AG08396 (cell line): ENCODE results near the gene CDV3.
A peak's percentile ranks its signal among the peaks of the same experiment; 100 is the strongest.

Source experiments
- DNase-seq: peaks from one replicate; pipeline ENCODE4 v3.0.0; 2012; ENCODE audit warnings: low spot score, mixed read lengths

CDV3 gene

DNA sequence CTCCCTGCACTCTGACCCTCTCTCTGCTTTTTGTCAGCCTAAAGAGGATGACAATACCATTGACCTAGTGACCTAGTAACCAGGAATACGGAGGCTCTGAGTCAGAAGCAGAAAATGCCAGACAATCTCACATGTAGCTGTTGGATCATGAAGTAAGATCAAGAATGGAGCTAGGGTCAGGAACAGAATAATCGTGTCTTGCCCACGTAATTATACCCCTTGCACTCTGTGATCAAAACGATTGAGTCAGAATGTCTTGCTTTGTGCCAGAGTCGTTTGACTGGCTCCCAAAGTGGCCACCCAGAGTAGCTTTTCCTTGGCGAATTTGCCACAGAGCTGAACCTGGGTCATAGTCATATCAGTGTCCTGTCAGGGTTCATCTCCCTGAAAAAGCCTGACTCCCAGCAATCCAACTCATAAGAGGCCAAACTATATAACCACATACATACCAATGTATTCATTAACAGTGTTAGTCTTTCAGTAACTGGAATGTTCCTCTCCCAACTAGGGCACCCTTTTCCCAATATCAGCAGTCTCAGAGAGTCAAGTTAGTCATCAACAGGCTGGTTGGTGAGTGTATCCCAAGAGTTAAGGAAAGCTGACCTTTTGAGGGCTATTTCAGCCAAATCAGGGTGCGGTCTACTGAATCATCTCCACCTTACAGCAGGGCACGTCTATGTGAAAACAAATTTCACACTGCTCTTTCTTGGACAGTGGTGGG is 5.0 kb upstream of the CDV3 start:
- DNase-seq: peak; percentile 51

DNA sequence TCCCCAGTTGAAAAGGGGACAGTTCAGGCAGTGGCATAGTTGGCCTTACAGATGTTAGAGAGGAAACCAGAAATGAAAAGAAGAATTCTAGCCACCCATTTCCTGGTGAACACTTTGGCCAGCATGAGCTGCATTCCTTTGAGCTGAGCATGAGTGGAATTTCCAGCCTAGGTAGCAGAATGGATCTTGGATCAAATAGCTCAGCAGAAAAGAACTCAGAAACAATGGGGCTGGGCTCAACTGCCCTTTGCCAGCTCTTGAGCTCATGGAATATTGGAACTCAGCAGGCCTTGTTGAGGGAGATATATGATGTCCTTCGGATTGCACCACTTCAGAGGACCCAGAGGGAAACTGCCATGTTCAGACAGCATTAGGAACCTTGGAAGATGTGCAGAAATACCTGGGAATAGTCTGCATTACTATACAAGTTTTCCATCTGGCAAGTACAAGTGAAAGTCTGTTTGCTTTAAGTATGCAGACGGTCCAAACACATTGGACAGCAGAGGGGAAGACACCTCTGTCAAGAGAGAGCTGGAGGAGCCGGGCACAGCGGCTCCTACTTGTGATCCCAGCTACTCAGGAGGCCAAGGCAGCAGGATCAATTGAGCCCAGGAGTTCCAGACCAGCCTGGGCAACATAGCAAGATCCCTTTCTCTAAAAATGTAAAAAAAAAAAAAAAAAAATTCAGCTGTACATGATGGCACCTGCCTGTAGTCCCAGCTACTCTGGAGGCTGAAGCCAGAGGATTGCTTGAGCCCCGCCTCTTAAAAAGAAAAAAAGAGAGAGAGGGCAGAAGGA is 3.1 kb upstream of the CDV3 start:
- peak; percentile 53 for DNase-seq

DNA sequence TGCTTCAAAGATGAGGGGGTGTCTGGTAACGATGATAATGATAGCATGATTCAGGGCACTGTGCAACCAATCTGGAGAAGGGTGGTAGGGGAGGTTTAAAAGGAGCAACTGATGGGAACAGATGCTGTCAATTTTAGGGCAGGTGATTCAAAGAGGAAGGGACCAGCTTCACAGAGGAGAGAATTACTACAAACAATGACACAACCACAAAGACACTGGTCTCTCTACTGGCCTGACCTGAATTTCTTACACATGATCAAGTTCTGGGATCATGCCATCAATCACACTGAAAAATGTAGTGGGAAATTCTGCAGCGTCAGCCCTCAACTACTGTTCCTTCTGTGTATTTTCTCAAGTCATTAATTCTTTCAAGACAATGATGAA is 2.6 kb upstream of the CDV3 start:
- DNase-seq: no peak

DNA sequence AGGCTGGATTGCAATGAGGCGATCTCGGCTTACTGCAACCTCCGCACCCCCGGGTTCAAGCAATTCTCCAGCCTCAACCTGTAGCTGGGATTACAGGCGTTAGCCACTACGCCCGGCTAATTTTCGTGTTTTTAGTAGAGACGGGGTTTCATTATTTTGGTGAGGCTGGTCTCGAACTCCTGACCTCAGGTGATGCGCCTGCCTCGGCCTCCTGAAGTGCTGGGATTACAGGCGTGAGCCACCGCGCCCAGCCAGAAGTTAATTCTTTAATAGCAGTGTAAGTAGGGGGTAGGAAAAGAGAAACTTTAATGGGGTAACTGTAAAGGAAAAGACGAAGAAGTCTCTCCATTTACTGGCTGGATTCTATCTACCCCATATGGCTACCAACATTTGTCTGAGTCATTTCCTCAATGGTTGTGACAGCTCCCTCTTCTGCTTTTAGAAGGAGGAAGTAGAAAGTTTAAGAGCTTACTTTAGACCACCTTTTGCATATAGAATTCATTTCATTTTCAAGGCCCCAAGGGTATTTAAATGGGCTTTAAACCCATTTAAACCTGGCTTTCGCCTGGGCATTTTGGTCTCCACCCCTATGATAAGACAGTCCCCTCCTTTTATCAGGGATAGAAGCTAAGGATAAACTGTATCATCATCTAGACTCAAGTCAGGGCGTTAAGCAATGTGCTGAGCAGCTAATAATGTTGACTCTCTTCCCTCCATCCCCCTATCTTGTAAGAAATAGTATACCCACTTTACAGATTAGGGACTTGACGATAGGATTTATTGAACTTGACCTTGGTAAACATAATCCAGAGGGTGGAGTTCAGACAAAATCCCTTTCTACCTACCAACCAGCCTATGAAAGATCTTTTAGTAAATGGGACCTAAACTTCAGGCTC is 1.1 kb upstream of the CDV3 start:
- no peak for DNase-seq

DNA sequence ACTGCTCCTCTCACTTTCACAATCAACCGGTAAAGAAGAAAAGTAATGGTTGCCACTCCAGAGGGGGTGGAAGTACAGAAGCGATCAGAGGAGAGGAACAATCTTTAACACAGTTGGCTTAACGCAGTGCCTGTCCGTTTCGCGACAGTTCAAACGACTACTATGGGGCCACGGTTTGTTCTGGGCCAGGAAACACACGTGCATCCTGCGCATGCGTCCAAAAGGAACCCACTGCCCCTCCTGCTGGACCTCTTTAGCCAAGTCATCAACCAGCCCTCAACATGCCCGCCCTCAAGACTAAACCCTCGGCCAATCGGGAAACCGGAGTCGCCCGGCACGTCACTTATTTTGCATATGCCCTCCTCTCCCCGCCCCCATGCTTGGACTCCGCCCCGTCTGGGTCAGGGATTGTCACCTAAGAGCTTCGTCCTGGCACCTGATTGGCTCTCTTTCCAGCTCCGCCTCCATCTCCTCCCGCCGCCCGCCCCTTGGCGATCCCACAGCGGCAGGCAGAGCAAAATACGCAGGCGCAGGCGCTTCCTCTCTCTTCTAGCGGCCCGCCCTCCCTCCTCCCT is 345 bp upstream of the CDV3 start:
- peak; percentile 93 for DNase-seq

DNA sequence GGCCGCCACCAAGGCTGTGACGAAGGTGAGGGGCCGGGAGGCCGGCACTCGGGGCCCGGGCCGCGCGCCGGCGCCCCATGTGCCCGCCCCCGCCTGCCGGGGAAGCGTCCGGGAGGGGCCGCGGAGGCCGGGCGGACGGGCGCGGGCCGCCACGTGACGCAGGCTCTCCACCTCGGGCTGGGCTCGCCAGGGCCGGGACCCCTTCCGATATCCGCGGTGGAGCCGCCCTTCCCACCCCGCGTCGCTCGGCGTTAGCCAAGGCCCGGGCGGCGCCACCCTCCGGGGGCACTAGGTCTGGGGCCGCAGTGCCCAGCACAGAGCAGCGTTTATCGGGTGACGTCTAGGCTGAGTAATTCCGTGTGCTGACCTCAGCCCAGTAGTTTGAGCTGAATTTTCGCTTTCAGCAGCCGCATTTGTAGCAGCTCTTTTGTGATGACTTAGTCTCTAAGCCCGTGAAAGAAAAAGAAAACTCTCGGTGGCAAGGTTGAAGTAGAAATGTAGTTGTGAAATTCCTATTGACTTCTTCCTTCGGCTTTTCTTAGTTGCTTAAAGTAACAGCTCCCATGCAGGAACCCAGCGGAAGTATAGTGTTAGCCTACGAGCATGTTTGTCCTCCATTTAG is 885 bp downstream of the CDV3 start:
- DNase-seq: peak; percentile 64

DNA sequence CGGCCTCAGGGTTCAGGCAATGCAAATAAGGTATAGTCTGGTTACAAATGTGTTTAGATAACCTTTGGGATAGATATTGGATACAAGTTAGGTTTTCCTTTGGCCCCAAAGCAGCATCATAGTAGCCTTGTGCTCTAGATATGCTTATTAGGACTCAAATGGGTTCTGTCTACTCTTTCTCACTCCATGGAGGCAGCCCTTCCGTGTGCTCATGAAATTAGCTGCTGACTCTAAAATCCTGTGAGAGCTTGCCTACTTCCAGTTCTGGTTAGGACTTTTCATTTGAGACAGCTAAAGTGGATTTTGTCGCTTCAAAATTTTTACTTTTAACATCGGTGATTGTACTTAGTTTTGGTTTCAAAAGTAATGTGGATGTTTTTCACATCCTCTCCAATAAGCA is 1.6 kb downstream of the CDV3 start:
- no peak for DNase-seq

DNA sequence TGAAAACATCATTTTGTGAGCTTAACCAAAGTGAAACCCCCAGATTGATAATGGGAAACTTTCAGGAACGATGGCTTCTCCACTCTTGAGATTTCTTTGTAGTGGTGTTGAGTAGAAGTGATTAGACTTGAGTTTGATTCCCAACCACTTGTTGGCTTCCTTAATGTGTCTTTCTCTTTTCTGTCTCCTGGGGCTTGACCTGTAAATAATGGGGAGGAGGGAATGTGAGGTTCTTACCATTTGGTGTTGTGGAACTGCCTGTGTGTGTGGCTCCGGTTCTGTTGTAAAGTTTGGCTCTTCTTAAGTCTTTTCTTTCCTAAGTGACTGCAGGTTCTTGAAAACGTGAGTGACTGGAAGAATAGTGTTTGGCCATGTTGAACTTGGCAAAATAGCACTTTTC is 2.7 kb downstream of the CDV3 start:
- DNase-seq: no peak

DNA sequence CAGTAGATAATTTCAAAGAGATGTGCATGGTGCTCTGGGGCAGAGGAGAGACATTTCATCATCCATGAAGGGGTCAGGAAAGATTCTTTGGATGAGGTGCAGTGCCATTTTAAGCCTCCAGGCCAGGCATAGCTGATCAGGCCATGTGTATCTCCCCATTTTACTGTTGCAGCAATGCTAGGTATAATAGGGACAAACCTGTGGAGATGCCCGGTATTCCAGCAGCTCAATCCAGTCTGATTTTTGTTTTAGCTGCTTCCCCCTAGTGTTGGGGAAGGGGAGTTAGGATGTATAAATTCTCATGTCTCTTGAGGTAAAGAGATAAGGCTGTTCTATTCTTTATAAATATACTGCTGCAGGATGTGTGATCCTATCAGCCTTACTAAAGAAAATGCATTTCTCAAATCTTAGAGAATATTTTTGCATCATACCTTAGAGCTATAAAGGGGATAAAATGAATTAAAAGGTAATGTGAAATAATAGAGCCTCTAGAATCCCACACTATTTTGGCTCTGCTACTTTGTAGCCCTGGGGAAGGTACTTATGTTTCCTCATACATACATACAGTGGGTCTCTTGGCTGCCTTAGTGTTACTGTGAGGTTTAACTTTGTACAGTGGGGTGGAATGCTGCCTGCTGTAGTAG is 5.2 kb downstream of the CDV3 start:
- DNase-seq: peak; percentile 37

DNA sequence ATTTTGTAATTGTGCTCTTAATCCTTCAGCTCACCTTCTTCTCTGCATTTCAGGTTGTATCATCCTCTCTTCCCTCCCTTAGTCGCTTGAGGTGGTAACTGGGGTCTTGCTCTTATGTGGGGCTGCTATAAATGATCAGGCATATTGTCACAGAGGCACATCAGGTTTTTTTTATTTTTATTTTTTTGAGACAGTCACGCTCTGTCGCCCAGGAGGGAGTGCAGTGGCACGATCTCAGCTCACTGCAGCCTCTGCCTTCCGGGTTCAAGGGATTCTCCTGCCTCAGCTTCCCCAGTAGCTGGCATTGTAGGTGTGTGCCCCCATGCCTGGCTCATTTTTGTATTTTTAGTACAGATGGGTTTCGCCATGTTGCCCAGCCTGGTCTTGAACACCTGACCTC is 9.9 kb downstream of the CDV3 start:
- DNase-seq: no peak

DNA sequence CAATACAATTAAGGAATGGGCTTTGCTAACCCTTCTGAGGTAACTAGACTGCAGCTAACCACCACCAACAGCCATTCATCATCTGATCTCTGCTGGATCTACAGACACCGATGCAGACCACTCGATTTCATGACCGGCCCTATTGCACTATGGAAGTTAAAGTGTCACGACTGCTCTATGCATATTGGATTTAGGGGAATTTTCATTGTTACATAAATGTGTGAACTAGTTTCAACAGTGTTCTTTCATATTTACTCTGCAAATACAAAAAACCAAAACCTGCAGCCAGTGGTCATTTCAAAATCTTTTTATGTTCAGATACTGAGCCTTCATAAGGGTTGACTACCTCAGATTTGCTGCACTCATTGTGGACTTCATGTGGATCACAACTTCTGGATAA is 14.5 kb downstream of the CDV3 start:
- DNase-seq: no peak

DNA sequence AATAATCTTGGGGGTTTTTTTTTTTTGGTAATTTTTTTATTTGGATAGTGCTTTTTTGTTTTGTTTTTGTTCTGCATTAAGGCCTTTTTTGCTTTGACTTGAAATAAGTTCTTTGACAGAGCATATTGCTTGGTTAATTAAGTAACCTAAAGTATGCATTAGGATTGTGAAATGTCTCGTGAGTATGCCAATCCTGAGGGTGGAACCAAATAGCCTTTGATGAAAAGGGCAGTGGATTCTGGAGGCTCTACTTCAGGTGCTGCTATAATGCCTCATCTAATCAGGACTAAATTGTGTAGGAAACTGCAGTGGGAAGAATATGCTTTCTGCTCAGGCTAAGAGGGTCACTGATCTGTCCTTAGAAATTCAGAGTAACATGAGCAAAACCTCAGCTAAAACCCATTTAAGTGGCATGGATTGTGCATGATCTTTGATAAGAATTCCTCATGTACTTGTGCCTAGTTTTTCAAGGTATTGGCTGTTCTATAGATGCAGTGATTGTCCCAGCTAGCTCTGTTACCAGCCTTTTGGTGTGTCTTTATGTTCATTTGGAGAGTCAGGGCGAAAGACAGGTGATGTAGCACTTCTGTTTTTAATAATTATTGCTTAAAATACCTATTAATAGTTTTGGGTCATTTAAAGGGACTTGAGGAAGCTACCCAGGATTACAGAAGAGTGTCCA is 15.4 kb downstream of the CDV3 start:
- DNase-seq: no peak

DNA sequence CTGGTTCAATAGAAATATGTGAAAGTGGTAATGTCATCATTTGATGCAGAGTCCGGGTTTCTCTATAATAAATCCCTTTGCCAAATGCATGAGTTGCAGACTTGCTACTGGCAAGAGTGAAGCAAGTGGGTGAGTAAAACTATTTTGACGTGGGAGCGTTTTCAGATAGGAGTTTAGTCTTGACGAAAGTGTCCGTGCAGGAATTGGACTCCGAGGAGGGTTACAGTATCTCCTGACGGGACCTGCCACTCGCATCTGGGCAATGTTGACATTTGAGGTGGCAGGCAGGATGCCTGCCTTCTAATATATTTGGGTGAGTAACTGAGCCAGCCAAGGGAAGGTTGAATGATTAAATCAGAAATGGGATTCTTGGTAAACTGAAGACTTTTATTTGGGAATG is 16.0 kb downstream of the CDV3 start:
- no peak for DNase-seq

DNA sequence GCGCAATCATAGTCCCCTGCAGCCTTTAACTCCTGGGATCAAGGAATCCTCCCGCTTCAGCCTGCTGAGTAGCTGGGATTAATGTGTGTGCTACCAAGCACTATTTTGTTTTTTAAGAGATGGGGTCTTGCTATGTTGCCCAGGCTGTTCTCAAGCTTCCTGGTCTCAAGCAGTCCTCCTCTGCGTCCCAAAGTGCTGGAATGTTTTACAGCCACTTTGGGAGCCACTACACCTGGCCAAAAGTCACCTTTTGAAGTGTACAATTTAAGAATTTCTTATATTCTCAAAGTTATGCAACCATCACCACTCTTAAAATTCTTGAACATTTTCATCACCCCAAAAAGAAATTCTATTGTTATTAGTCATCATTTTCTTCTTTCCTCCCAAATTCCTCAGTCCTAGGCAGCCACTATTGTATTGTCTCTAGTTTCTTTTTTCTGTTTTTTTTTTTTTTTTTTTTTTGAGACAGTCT is 17.8 kb downstream of the CDV3 start:
- DNase-seq: peak; percentile 42

DNA sequence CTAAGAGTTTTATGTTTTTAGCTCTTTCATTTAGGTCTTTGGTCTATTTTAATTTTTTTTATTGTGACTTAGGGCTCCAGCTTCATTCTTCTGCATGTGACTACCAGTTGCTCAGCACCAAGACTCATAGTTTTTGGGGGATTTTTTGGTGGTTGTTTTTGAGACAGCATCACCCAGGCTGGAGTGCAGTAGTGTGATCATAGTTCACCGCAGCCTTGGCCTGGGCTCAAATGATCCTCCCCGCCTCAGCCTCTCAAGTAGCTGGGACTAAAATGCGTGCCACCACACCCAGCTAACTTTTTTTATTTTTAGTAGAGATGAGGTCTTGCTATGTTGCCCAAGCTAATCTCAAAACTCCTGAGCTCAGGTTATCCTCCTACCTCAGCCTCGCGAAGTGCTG is 19.4 kb downstream of the CDV3 start:
- DNase-seq: no peak

DNA sequence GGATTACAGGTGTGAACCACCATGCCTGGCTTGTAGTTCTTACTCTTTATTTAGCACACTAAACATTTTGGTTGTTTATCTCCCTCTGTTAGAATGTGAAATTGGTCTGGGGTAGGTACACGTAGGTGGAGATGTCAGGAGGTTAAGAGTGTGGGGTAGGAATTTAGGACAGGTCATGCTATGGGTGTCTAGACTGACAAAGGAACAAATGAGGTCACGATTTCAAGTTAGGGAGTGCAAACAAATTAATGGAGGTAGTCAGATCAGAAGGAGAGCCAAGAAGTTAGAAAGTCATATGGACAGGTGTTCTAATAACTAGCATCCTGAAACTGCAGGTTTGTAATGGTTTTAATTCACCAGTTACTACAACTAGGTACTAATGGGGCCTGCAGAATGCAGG is 19.8 kb downstream of the CDV3 start:
- no peak for DNase-seq

DNA sequence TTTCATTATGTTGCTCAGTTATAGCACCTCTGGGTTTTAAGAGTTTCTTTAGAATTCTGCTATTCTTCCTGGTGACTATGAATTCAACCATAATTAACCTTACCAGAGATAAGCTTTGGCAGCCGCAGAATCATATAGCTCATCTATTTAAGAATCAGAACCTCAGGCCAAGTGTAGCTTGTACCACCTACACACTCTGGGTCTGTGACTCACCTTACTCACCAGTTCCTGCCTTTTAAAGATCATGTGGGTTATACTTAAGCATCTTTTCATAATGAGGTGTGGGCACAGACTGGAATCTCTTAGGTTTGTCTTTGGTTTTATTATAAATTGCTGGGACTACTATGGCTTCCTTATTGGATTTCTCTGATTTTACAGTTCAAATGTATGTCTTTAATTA is 21.9 kb downstream of the CDV3 start:
- no peak for DNase-seq

DNA sequence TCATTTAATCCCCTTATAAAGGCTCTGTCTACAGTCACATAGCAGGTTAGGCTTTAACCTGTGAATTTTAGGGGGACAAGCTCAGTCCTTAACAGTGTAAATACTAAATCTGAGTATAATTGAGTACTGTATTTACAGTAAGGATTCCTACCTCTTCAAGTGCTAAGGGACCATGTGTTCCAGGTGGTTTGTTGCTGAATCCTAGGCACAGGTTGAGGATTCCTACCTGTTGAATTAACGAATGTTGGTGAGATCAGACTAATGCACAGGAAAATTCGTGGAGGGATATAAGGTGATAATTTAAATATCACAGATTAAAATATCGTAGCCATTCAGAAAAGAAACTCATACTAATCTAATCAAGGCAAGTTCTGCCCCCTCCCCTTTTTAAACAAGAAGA is 24.9 kb downstream of the CDV3 start:
- DNase-seq: no peak

DNA sequence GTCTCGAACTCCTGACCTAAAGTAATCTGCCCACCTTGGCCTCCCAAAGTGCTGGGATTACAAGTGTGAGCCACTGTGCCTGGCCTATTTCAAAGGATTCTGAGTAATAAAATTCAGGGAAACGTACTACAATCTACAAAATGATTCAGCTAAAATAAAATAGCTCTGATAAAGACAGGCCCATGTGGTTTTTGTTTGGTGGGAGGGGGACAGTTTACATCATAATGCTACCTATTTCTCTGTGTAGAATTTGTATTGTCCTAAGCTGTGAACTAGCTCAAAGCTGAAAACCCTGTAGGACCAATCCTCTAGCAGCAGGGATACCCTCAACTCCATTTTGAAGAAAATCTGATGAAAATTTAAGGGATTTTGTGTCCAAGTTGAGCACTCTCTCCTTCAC is 25.8 kb downstream of the CDV3 start:
- DNase-seq: no peak

DNA sequence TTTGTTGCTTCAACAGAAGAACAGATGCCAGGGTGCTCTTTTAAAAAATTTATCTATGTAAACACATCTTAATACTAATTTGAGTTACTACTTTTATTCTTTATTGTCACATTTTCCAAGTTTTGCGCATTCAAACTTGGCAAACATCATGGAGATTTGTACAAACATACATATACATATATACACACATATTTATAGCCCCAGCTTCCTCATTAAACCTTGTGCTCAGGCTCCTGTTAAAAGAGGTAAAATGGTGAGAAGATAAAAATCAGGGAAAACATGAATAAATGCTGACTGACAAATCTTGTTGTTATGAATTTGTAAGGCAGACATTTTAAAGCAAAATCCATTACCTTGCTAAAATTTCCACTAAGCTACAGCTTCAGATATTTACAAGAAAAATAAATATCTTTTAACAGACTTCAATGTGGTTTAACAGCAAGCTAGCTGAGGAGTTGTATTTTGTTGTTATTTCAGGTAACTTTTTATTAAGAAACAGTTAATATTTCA is 27.1 kb downstream of the CDV3 start:
- DNase-seq: no peak

DNA sequence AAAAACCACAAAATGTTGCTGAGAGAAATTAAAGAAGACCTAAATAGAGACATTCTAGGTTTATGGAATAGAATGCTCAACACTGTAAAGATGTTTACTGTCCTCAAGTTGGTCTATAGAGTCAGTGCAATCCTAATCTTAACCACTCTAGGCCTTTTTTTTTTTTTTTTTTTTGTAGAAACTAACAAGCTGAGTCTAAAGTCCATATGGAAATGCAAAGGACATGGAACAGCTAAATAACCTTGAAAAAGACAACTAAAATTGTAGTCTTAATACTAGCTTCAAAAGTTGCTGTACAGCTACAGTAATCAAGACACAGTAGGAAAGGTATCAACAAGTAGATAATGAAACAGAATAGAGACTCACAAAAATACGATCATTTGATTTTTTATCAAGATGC is 32.9 kb downstream of the CDV3 start:
- no peak for DNase-seq
